Measurements from ENCODE around the gene ALKBH5. TPM values are rescaled to one million over a fixed set of nuclear protein-coding genes. Genes with fewer than 3 reads are reported as not detected.

Gene ALKBH5
- total and polyA plus RNA-seq, 9 of the 15 experiments (the other 6 are each of a cell fraction or from before 2014, with no cell fraction given): 11.4 to 70.0 (median 47.4) TPM

DNA sequence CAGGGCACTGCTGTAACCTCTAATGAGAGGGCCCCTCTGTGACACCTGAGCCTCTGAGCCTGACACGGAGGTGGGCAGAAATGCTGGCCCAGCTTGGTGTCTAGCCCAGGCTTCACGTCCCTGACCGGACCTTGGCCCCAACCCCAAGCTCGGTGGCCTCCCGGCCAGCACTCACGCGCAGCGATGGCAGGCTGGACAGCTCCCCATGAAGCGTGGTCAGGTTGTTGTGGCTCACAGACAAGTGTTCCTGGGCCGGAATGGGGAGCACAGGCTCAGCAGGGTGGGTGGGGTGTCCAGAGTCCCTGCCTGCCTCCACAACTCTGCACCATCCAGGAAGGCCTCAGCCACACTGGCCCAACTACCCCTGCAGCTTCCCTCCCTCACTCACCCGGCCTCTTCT is 72.7 kb downstream of the ALKBH5 start (continued):
- TF ChIP-seq, protein P1, sequence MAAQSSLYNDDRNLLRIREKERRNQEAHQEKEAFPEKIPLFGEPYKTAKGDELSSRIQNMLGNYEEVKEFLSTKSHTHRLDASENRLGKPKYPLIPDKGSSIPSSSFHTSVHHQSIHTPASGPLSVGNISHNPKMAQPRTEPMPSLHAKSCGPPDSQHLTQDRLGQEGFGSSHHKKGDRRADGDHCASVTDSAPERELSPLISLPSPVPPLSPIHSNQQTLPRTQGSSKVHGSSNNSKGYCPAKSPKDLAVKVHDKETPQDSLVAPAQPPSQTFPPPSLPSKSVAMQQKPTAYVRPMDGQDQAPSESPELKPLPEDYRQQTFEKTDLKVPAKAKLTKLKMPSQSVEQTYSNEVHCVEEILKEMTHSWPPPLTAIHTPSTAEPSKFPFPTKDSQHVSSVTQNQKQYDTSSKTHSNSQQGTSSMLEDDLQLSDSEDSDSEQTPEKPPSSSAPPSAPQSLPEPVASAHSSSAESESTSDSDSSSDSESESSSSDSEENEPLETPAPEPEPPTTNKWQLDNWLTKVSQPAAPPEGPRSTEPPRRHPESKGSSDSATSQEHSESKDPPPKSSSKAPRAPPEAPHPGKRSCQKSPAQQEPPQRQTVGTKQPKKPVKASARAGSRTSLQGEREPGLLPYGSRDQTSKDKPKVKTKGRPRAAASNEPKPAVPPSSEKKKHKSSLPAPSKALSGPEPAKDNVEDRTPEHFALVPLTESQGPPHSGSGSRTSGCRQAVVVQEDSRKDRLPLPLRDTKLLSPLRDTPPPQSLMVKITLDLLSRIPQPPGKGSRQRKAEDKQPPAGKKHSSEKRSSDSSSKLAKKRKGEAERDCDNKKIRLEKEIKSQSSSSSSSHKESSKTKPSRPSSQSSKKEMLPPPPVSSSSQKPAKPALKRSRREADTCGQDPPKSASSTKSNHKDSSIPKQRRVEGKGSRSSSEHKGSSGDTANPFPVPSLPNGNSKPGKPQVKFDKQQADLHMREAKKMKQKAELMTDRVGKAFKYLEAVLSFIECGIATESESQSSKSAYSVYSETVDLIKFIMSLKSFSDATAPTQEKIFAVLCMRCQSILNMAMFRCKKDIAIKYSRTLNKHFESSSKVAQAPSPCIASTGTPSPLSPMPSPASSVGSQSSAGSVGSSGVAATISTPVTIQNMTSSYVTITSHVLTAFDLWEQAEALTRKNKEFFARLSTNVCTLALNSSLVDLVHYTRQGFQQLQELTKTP (IDR thresholded peaks at IDR 0.05; ENCODE audit: low read depth in 1 of 2, partially characterized antibody in 2 of 2): no peak
- TF ChIP-seq, protein P2, sequence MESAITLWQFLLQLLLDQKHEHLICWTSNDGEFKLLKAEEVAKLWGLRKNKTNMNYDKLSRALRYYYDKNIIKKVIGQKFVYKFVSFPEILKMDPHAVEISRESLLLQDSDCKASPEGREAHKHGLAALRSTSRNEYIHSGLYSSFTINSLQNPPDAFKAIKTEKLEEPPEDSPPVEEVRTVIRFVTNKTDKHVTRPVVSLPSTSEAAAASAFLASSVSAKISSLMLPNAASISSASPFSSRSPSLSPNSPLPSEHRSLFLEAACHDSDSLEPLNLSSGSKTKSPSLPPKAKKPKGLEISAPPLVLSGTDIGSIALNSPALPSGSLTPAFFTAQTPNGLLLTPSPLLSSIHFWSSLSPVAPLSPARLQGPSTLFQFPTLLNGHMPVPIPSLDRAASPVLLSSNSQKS (CRISPR knock-in tag; IDR thresholded peaks at IDR 0.05): no peak

DNA sequence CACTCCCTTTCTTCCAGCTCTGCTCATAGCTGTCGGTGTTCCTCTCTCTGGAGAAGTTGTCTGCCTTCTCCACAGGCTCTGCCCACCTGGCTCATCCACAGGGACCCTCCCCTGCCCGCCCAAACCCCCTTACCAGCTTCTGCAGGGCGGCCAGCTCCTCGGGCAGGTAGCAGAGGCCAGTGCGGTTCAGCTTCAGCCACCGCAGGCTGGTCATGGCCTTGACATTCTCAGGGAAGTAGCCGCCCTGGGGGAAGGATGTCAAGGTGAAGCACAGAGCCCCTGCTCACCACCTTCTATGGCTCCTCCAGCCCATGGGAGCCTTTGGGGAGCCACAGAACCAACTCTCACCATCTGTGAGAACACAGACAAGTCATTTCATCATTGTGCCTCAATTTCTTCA is 73.1 kb downstream of the ALKBH5 start:
- no peak overlapping the region for H3K4me3 ChIP-seq
- no peaks in the 10 kb centered on the region for H3K27me3 ChIP-seq (ENCODE audit: control insufficient read depth in 2 of 2, insufficient read depth in 2 of 2, low read length in 2 of 2)
- H3K79me2 ChIP-seq (ENCODE audit: control insufficient read depth, insufficient read depth, low read length): peaks cover 23% of the 10 kb centered on the region
- H3K4me2 ChIP-seq (ENCODE audit: insufficient read depth, low read length): no peak overlapping the region
- ATAC-seq: no peak
- CTCF ChIA-PET (ENCODE audit: low intra/inter-chr PET ratio): no interaction called here
- no peak for TF ChIP-seq CBX2 (IDR thresholded peaks at IDR 0.05; ENCODE audit: insufficient read depth, low read length, poor library complexity, severe bottlenecking)
- peaks cover 35% of the 10 kb centered on the region; the same call in 1 of the 3 replicates for H3K36me3 ChIP-seq (ENCODE audit: control insufficient read depth, insufficient read depth, low read length)
- peak overlapping the region in 1 of 2 experiments; percentile 93; a peak in 2 of 4 replicates for H3K9ac ChIP-seq (ENCODE audit: insufficient read depth in 1 of 2, low read depth in 2 of 2, low read length in 2 of 2)
- H3K9me3 ChIP-seq (replicated peaks; ENCODE audit: control insufficient read depth, insufficient read depth, low read depth, low read length): no peaks in the 10 kb centered on the region
- POLR2A ChIA-PET: interaction anchor here (0.9 kb wide), 2 partner anchors 15 to 65 kb away, joined by 3 read pairs; no protein-coding TSS in a partner anchor
- no TSS peak for BruUV-seq (replicated peaks)
- in situ Hi-C loops (cut with MboI): no loop called here
- 93% methylated on average over 3 of the region's 7 CpGs for WGBS (ENCODE audit: insufficient coverage, low coverage, missing lambda C conversion rate)
- H2AFZ ChIP-seq (ENCODE audit: low read depth, low read length): no peak overlapping the region
- FAIRE-seq: no peak
- no peak overlapping the region for H3K27ac ChIP-seq (ENCODE audit: extremely low read depth, low read depth, low read length)
- intact Hi-C loops (cut with micrococcal nuclease): no loop called here
- H3K9me1 ChIP-seq (ENCODE audit: control insufficient read depth, insufficient read depth, low read length): no peaks in the 10 kb centered on the region
- no peak for DNase-seq (ENCODE audit: extremely low read depth in 1 of 4, low spot score in 3 of 4)
- H4K20me1 ChIP-seq (replicated peaks; ENCODE audit: control insufficient read depth, insufficient read depth, low read length): no peaks in the 10 kb centered on the region
- H3K4me1 ChIP-seq (replicated peaks in 1 of 2; ENCODE audit: control insufficient read depth in 2 of 2, insufficient read depth in 2 of 2, low read length in 2 of 2): peaks cover 18 to 56% of the 10 kb centered on the region in 2 experiments; a peak in 4 of 5 replicates
